K562 (cell line): ENCODE measurements around the gene RSPRY1. TPM values are rescaled to one million over a fixed set of nuclear protein-coding genes. Genes with fewer than 3 reads are reported as not detected.
A peak's percentile ranks its signal among the peaks of the same experiment; 100 is the strongest.
"Not testable (repeated sequence)": the region's sequence is repeated elsewhere in the genome, so short reads cannot be mapped to it uniquely, and the experiment has no call there.

Experiments used
- ATAC-seq: fragments of 200-7000 bp; cut with Tn5 transposase; 3 replicates; pipeline ENCODE4 v1.9.1; 2020; ENCODE audit warnings: moderate library complexity
- BruUV-seq: library from RNA; stranded (reverse); fragments of 400-500 nt; replicated peaks from 2 replicates; lab custom pipeline; 2021; lab: Mats Ljungman, UMichigan
- CTCF ChIA-PET: fragments of 300-600 bp; formaldehyde crosslinking; extraction: SDS; loops from one replicate; lab custom pipeline; 2021; ENCODE audit warnings: low intra/inter-chr PET ratio; lab: Yijun Ruan, JAX
- POLR2A ChIA-PET: fragments of 300-600, 350-650 bp; sonication (Branson Sonifier 250); formaldehyde crosslinking; extraction: SDS; loops from one replicate; lab custom pipeline; 2021; ENCODE audit warnings: antibody characterized with exemption, inconsistent platforms; lab: Yijun Ruan, JAX
- DNase-seq, 4 experiments: peaks; one replicate each; pipeline versions ENCODE4 v3.0.0 to v3.0.0-alpha.2; 2011 to 2018; ENCODE audit warnings: low spot score in 3 of 4, mixed read lengths in 3 of 4; ENCODE audit errors: extremely low read depth in 1 of 4
- FAIRE-seq: peaks from 2 replicates; lab custom pipeline; 2011; peaks lifted over from hg19 to GRCh38; lab: Jason Lieb, UNC
- H2AFZ ChIP-seq: 2 replicates; pipeline ENCODE4 v1.6.0; 2011; ENCODE audit warnings: low read depth, low read length, control low read depth, inconsistent platforms
- H3K27ac ChIP-seq: fragments of 200-600 bp; 3 replicates; pipeline ENCODE4 v1.8.0; 2011; ENCODE audit warnings: low read depth, mild to moderate bottlenecking, control low read depth, inconsistent platforms, low read length, moderate library complexity, mixed read lengths; ENCODE audit errors: extremely low read depth
- H3K27me3 ChIP-seq, 2 experiments: fragments of 300-600 bp in 1 of 2; 2 replicates in 1 of 2; 3 replicates in 1 of 2; pipeline versions ENCODE4 v1.6.0 to v1.8.0; 2011; ENCODE audit warnings: inconsistent platforms in 2 of 2, low read length in 2 of 2, mild to moderate bottlenecking in 1 of 2, mixed read lengths in 1 of 2, moderate library complexity in 1 of 2; ENCODE audit not compliant: control insufficient read depth in 2 of 2, insufficient read depth in 2 of 2
- H3K36me3 ChIP-seq: fragments of 300-600 bp; 3 replicates; pipeline ENCODE4 v1.8.0; 2011; ENCODE audit warnings: mild to moderate bottlenecking, low read length, inconsistent platforms; ENCODE audit not compliant: control insufficient read depth, insufficient read depth
- H3K4me1 ChIP-seq, 2 experiments: fragments of 200-600 bp in 1 of 2; replicated peaks in 1 of 2; 2 replicates in 1 of 2; 3 replicates in 1 of 2; pipeline versions ENCODE4 v1.5.1 to v1.8.0; 2011; ENCODE audit warnings: inconsistent platforms in 2 of 2, low read length in 2 of 2, mild to moderate bottlenecking in 1 of 2, mixed read lengths in 1 of 2, moderate library complexity in 1 of 2; ENCODE audit not compliant: control insufficient read depth in 2 of 2, insufficient read depth in 2 of 2
- H3K4me2 ChIP-seq: 2 replicates; pipeline ENCODE4 v1.6.1; 2011; ENCODE audit warnings: low read length, control low read depth, inconsistent platforms, mixed read lengths; ENCODE audit not compliant: insufficient read depth
- H3K4me3 ChIP-seq: fragments of 200-600 bp; sonication (generic), shearing (Covaris generic); 2 replicates; pipeline ENCODE4 v1.5.1; 2016; ENCODE audit warnings: control low read depth, inconsistent platforms
- H3K79me2 ChIP-seq: fragments of 200-600 bp; 3 replicates; pipeline ENCODE4 v1.8.0; 2011; ENCODE audit warnings: low read length, inconsistent platforms; ENCODE audit not compliant: control insufficient read depth, insufficient read depth
- H3K9ac ChIP-seq, 2 experiments: 2 replicates each; pipeline versions ENCODE4 v1.6.0 to v1.6.1; 2011; ENCODE audit warnings: low read depth in 2 of 2, low read length in 2 of 2, control low read depth in 1 of 2, inconsistent platforms in 1 of 2, mild to moderate bottlenecking in 1 of 2, mixed read lengths in 1 of 2; ENCODE audit not compliant: insufficient read depth in 1 of 2
- H3K9me1 ChIP-seq: one replicate; pipeline ENCODE4 v1.6.0; 2011; ENCODE audit warnings: inconsistent platforms, mild to moderate bottlenecking, low read length, moderate library complexity; ENCODE audit not compliant: control insufficient read depth, insufficient read depth
- H3K9me3 ChIP-seq: replicated peaks from 2 replicates; pipeline ENCODE4 v1.5.1; 2011; ENCODE audit warnings: low read depth, low read length, inconsistent platforms; ENCODE audit not compliant: control insufficient read depth, insufficient read depth
- H4K20me1 ChIP-seq: replicated peaks from 2 replicates; pipeline ENCODE4 v1.6.1; 2011; ENCODE audit warnings: low read length, inconsistent platforms, mixed read lengths; ENCODE audit not compliant: control insufficient read depth, insufficient read depth
- NEUROD1 ChIP-seq: fragments of 150-350 bp; IDR thresholded peaks from 2 replicates; pipeline ENCODE4 v1.6.1; 2014; ENCODE audit warnings: borderline replicate concordance, low read length, low read depth; ENCODE audit not compliant: partially characterized antibody
- ZNF121 ChIP-seq: sonication (generic); formaldehyde crosslinking; conservative IDR thresholded peaks from 2 replicates; pipeline ENCODE4 v1.8.0; 2022; ENCODE audit warnings: missing genetic modification reagents
- whole genome bisulfite sequencing: fragments of 100-300 bp; shearing (Covaris generic); methylation state at CpG from one replicate; pipeline ENCODE4 v1.1.6; 2016; ENCODE audit warnings: low coverage, mixed read lengths; ENCODE audit not compliant: insufficient coverage; ENCODE audit errors: missing lambda C conversion rate; 5-methylcytosine and 5-hydroxymethylcytosine counted together
- in situ Hi-C: fragments of 300-500 bp; cut with MboI; formaldehyde crosslinking; loops from 4 replicates; pipeline ENCODE4 v1.15.0; 2018; ENCODE audit warnings: inconsistent platforms, mixed read lengths
- intact Hi-C: fragments of 100-400 bp; cut with micrococcal nuclease; formaldehyde crosslinking; loops from 2 replicates; pipeline ENCODE4 v1.14.2; 2022
- polyA plus RNA-seq, 8 experiments: library from polyadenylated mRNA; depleted of rRNA in 4 of 8; stranded (reverse) in 5 of 8; unstranded in 3 of 8; fragments of >200 nt; fragmentation: Nextera tagmentation in 2 of 8; fragmentation: Illumina TruSeq in 1 of 8; extraction: Ambion mirVana in 2 of 8; extraction: Trizol in 1 of 8; gene quantifications; 2 replicates each; pipeline versions ENCODE4 v1.2.1 to v1.2.3, GENCODE V29; 2011 to 2014; ENCODE audit warnings: inconsistent platforms in 1 of 8, missing spikeins in 1 of 8
- total RNA-seq, 7 experiments: library from RNA; depleted of rRNA in 6 of 7; stranded (reverse); fragments of >200 nt in 6 of 7; fragmentation: Illumina TruSeq in 2 of 7; extraction: Trizol in 2 of 7; gene quantifications; 2 replicates each; pipeline versions ENCODE4 v1.2.1 to v1.2.3, GENCODE V29; 2011 to 2021; ENCODE audit warnings: low replicate concordance in 1 of 7
- TF ChIP-seq, protein P1 (sequence below), 2 experiments: fragments of 250-450 bp in 1 of 2; fragments of 450-650 bp in 1 of 2; sonication (Bioruptor Pico) in 1 of 2; IDR thresholded peaks; 2 replicates each; pipeline versions ENCODE4 v1.6.1 to v1.8.0; 2016 to 2021; ENCODE audit warnings: mild to moderate bottlenecking in 2 of 2, moderate library complexity in 2 of 2, missing compliant biosample characterization in 1 of 2, missing genetic modification characterization in 1 of 2

Gene RSPRY1
- total and polyA plus RNA-seq, 9 of the 15 experiments (the other 6 are each of a cell fraction or from before 2014, with no cell fraction given), result 10.2 to 27.8 (median 20.8) TPM

DNA sequence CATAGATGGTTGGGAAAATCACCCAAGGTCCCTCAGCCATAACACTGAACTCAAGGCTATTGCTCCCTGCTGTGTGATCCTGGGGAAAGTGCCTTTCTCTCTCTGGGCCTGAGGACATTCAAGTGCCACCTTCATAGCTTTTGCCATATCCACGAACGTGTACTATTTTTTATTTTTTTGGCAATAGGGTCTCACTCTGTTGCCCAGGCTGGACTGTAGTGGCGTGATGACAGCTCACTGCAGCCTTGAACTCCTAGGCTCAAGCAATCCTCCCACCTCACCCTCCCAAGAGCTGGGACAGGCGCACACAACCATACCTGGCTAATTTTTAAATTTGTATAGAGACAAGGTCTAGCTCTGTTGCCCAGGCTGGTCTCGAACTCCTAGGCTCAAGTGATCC lies 87.7 kb downstream of the RSPRY1 start:
- no peak for ATAC-seq
- H3K4me1 ChIP-seq, result peaks cover 13 to 18% of the 10 kb centered on the region in 2 experiments; a peak in 4 of 5 replicates
- H3K27ac ChIP-seq, result no peak overlapping the region
- H3K4me2 ChIP-seq, result no peak overlapping the region
- DNase-seq, result no peak
- in situ Hi-C loops, result no loop called here
- H2AFZ ChIP-seq, result no peak overlapping the region
- no peak for FAIRE-seq
- H3K79me2 ChIP-seq, result no peaks in the 10 kb centered on the region
- ChIA-PET POLR2A (interaction anchor here (0.6 kb wide), 1 partner anchor 125 kb away, joined by 3 read pairs; no protein-coding TSS in a partner anchor), CTCF (no interaction called here)
- no peaks in the 10 kb centered on the region for H3K27me3 ChIP-seq
- intact Hi-C loops, result no loop called here
- no peaks in the 10 kb centered on the region for H3K9me3 ChIP-seq
- WGBS, result 57% methylated on average over 5 of the region's 5 CpGs
- no peak overlapping the region for H3K4me3 ChIP-seq
- no peaks in the 10 kb centered on the region for H3K36me3 ChIP-seq
- 0 out of 2 replicates have a peak, but pooled peaks cover 3% of the 10 kb centered on the region for H4K20me1 ChIP-seq
- peak; percentile 60 for TF ChIP-seq ZNF121 (CRISPR knock-in tag)
- TF ChIP-seq NEUROD1, result no peak
- BruUV-seq, result no TSS peak
- H3K9me1 ChIP-seq, result no peaks in the 10 kb centered on the region
- H3K9ac ChIP-seq, result no peak overlapping the region

DNA sequence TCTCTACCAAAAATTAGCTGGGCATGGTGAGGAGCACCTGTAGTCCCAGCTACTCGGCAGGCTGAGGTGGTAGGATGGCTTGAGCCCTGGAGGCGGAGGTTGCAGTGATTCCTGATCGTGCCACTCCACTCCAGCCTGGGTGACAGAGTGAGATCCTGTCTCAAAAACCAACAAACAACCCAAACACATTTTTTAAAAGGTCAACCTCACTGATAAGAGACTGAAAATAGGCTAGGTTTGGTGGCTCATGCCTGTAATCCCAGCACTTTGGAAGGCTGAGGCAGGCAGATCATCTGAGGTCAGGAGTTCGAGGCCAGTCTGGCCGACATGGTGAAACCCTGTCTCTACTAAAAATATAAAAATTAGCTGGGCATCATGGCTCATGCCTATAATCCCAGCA lies 89.8 kb downstream of the RSPRY1 start:
- ATAC-seq, H4K20me1 ChIP-seq, POLR2A ChIA-PET, H3K36me3 ChIP-seq, H3K9me1 ChIP-seq, H2AFZ ChIP-seq, DNase-seq, H3K79me2 ChIP-seq, FAIRE-seq, H3K27me3 ChIP-seq, H3K4me2 ChIP-seq, in situ Hi-C loops, H3K9me3 ChIP-seq, H3K27ac ChIP-seq, CTCF ChIA-PET, H3K4me1 ChIP-seq, H3K4me3 ChIP-seq, intact Hi-C loops, BruUV-seq: not testable (repeated sequence)
- TF ChIP-seq, protein P1, sequence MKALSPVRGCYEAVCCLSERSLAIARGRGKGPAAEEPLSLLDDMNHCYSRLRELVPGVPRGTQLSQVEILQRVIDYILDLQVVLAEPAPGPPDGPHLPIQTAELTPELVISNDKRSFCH (CRISPR knock-in tag; IDR thresholded peaks at IDR 0.05), result not testable (repeated sequence)
- TF ChIP-seq, protein P1 (tag; IDR thresholded peaks at IDR 0.05), result peak; percentile 86
- H3K9ac ChIP-seq, result peak overlapping the region in 1 of 2 experiments; percentile 17; a peak in 1 of 4 replicates
- WGBS, result 44% methylated on average over 5 of the region's 5 CpGs
